Ishikawa (cell line): ENCODE results near the gene ABCG1.

Experiments
- CEBPB ChIP-seq: IDR thresholded peaks from 2 replicates; pipeline ENCODE4 v1.6.1; 2012
- CREB1 ChIP-seq: IDR thresholded peaks from 2 replicates; pipeline ENCODE4 v1.6.1; 2012; ENCODE audit warnings: low read depth
- EGR1 ChIP-seq: IDR thresholded peaks from 2 replicates; pipeline ENCODE4 v1.6.1; 2012
- EP300 ChIP-seq: IDR thresholded peaks from 2 replicates; pipeline ENCODE4 v1.6.1; 2012; ENCODE audit warnings: borderline replicate concordance
- FOXM1 ChIP-seq: IDR thresholded peaks from 2 replicates; pipeline ENCODE4 v1.6.1; 2012; ENCODE audit warnings: low read depth, borderline replicate concordance
- MAX ChIP-seq: IDR thresholded peaks from 2 replicates; pipeline ENCODE4 v1.6.1; 2012
- NFIC ChIP-seq: IDR thresholded peaks from 2 replicates; pipeline ENCODE4 v1.6.1; 2012
- RAD21 ChIP-seq: IDR thresholded peaks from 2 replicates; pipeline ENCODE4 v1.6.1; 2012; ENCODE audit warnings: low read depth
- REST ChIP-seq: IDR thresholded peaks from 2 replicates; pipeline ENCODE4 v1.6.1; 2012; ENCODE audit warnings: low read depth, mild to moderate bottlenecking
- TAF1 ChIP-seq: IDR thresholded peaks from 2 replicates; pipeline ENCODE4 v1.6.1; 2012; ENCODE audit warnings: low read depth, mild to moderate bottlenecking
- TCF12 ChIP-seq: IDR thresholded peaks from 2 replicates; pipeline ENCODE4 v1.6.1; 2012; ENCODE audit warnings: low read depth
- TEAD4 ChIP-seq: IDR thresholded peaks from 2 replicates; pipeline ENCODE4 v1.6.1; 2012
- USF1 ChIP-seq: IDR thresholded peaks from 2 replicates; pipeline ENCODE4 v1.6.1; 2012
- YY1 ChIP-seq: IDR thresholded peaks from 2 replicates; pipeline ENCODE4 v1.6.1; 2012; ENCODE audit warnings: low read depth

ABCG1 gene

GRCh38 chr21:42174173-42174572 is 44.8 kb upstream of the ABCG1 start:
- TF ChIP-seq CEBPB: no peak
- no peak for TF ChIP-seq TAF1
- TF ChIP-seq TEAD4: no peak
- TF ChIP-seq TCF12: no peak
- peak; percentile 53; the same call in 1 of the 2 replicates for TF ChIP-seq USF1
- no peak for TF ChIP-seq RAD21
- TF ChIP-seq EP300: no peak
- no peak for TF ChIP-seq FOXM1

- TF ChIP-seq NFIC: no peak
Observed at GRCh38 chr21:42175110-42175710, 43.7 kb upstream of the ABCG1 start.

GRCh38 chr21:42176859-42177258 is 42.1 kb upstream of the ABCG1 start:
- TF ChIP-seq REST (no peak), NFIC (no peak), USF1 (no peak), MAX (no peak), CREB1 (no peak), EP300 (no peak), EGR1 (no peak)

GRCh38 chr21:42179316-42179715 is 39.6 kb upstream of the ABCG1 start:
- TF ChIP-seq EGR1 (no peak), TEAD4 (no peak), FOXM1 (no peak), USF1 (no peak), YY1 (no peak), TAF1 (no peak), TCF12 (no peak), CEBPB (no peak)

- no peak for TF ChIP-seq EP300
- TF ChIP-seq REST: no peak
- TF ChIP-seq RAD21: no peak
- TF ChIP-seq TCF12: no peak
- TF ChIP-seq TAF1: no peak
Observed at GRCh38 chr21:42182713-42183371, 36.1 kb upstream of the ABCG1 start.

- TF ChIP-seq YY1: no peak
- TF ChIP-seq RAD21: no peak
- no peak for TF ChIP-seq TCF12
Observed at GRCh38 chr21:42183374-42184266, 35.3 kb upstream of the ABCG1 start.
